Bronchial epithelial cell (primary cell): Measurements from ENCODE around the gene DNM3. TPM values are rescaled to one million over a fixed set of nuclear protein-coding genes. Genes with fewer than 3 reads are reported as not detected.
"Not testable (repeated sequence)": the region's sequence is repeated elsewhere in the genome, so short reads cannot be mapped to it uniquely, and the experiment has no call there.

Source experiments
- DNase-seq: peaks from one replicate; pipeline ENCODE4 v3.0.0-alpha.2; 2010; ENCODE audit warnings: low read depth
- FAIRE-seq: peaks from 2 replicates; lab custom pipeline; 2011; peaks lifted over from hg19 to GRCh38; lab: Jason Lieb, UNC
- H3K27me3 ChIP-seq: 2 replicates; pipeline ENCODE4 v1.5.1; 2011; ENCODE audit warnings: low read length; ENCODE audit not compliant: control insufficient read depth, insufficient read depth
- H3K36me3 ChIP-seq: 2 replicates; pipeline ENCODE4 v1.5.1; 2011; ENCODE audit warnings: low read length; ENCODE audit not compliant: control insufficient read depth, insufficient read depth
- H3K4me3 ChIP-seq: 2 replicates; pipeline ENCODE4 v1.5.1; 2011; ENCODE audit warnings: mild to moderate bottlenecking, low read depth, low read length, control low read depth
- total RNA-seq: library from RNA; depleted of rRNA; stranded (reverse); fragments of >200 nt; gene quantifications from 2 replicates; pipeline ENCODE4 v1.2.1, GENCODE V29; 2014
- TF ChIP-seq, protein P1 (sequence below): IDR thresholded peaks from 2 replicates; pipeline ENCODE4 v1.5.1; 2011; ENCODE audit warnings: mild to moderate bottlenecking, moderate library complexity, low read length, control low read depth, inconsistent platforms; ENCODE audit not compliant: insufficient read depth, severe bottlenecking

DNM3 gene
- total RNA-seq, 1 donor from 2014 or later: 1.3 TPM

- FAIRE-seq: no peak
- Histone ChIP-seq H3K4me3 (no peak overlapping the region), H3K36me3 (no peaks in the 10 kb centered on the region), H3K27me3 (no peaks in the 10 kb centered on the region)
- no peak for DNase-seq
- TF ChIP-seq, protein P1, sequence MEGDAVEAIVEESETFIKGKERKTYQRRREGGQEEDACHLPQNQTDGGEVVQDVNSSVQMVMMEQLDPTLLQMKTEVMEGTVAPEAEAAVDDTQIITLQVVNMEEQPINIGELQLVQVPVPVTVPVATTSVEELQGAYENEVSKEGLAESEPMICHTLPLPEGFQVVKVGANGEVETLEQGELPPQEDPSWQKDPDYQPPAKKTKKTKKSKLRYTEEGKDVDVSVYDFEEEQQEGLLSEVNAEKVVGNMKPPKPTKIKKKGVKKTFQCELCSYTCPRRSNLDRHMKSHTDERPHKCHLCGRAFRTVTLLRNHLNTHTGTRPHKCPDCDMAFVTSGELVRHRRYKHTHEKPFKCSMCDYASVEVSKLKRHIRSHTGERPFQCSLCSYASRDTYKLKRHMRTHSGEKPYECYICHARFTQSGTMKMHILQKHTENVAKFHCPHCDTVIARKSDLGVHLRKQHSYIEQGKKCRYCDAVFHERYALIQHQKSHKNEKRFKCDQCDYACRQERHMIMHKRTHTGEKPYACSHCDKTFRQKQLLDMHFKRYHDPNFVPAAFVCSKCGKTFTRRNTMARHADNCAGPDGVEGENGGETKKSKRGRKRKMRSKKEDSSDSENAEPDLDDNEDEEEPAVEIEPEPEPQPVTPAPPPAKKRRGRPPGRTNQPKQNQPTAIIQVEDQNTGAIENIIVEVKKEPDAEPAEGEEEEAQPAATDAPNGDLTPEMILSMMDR: no peak
These were observed 199.8 kb downstream of the DNM3 start for GRCh38 chr1:172041102-172041501.

- TF ChIP-seq, protein P1: no peak
- FAIRE-seq: no peak
- peak; percentile 16 for DNase-seq
- H3K36me3 ChIP-seq: no peaks in the 10 kb centered on the region
- H3K27me3 ChIP-seq: no peaks in the 10 kb centered on the region
- H3K4me3 ChIP-seq: no peak overlapping the region
These were observed 200.4 kb downstream of the DNM3 start for GRCh38 chr1:172041742-172042141.

- H3K36me3 ChIP-seq: no peaks in the 10 kb centered on the region
- H3K4me3 ChIP-seq: no peak overlapping the region
- DNase-seq (no peak), FAIRE-seq (no peak)
- no peaks in the 10 kb centered on the region for H3K27me3 ChIP-seq
- TF ChIP-seq, protein P1: no peak
These were observed 202.6 kb downstream of the DNM3 start for GRCh38 chr1:172043900-172044299.

DNA sequence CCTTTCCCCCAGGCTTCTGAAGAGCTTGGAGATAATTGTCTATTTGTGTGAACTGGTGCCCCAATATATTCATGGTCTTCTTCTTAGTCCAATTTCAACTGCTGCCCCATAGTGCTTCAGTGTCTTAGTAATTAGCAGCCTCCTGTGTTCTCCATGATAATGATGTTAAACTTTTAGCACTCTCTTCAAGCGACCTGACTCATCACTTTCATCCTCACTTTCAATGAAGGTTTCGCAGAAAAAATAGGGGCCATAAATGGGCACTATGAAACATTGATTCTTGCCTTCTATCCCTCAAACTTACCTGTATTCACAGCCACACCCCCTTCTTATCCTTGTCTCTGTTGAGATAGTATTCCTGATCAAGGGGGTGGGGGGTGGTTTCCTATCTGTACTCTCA lies 210.6 kb downstream of the DNM3 start:
- no peak for DNase-seq

DNA sequence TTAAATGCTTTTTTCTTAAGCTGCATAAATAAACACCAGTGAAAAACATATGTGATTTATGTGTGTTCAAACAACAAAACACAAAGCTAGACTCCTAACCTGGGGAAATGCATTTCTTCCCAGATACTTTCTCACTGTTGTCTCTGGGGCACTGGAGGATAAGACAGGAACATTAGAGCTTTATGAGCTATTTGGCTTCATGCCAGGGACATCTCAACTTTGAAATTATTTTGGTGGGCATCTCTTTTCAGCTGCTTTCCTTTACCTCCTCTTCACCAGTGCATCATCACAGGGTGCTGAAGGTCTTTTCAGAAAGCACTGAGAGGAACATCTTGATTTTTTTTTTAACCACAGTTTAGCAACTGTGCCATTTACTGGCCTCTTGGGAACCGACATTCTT lies 212.9 kb downstream of the DNM3 start:
- TF ChIP-seq, protein P1: no peak
- FAIRE-seq (no peak), DNase-seq (no peak)
- Histone ChIP-seq H3K27me3 (no peaks in the 10 kb centered on the region), H3K36me3 (no peaks in the 10 kb centered on the region), H3K4me3 (no peak overlapping the region)

More for the DNA sequence above, 210.6 kb downstream of the DNM3 start:
- TF ChIP-seq, protein P1: no peak
- no peak for FAIRE-seq
- Histone ChIP-seq H3K4me3 (no peak overlapping the region), H3K36me3 (no peaks in the 10 kb centered on the region), H3K27me3 (no peaks in the 10 kb centered on the region)

- not testable (repeated sequence) for H3K36me3 ChIP-seq, H3K4me3 ChIP-seq, DNase-seq, FAIRE-seq, H3K27me3 ChIP-seq
These were observed 214.6 kb downstream of the DNM3 start for GRCh38 chr1:172055816-172056419.
